GM12875 (cell line): Measurements from ENCODE around the gene TMEM121B.

ENCODE experiments used
- H3K4me3 ChIP-seq: one replicate; pipeline ENCODE4 v1.5.1; 2011; ENCODE audit warnings: low read depth, low read length, control low read depth
- CTCF ChIP-seq: IDR thresholded peaks from 2 replicates; pipeline ENCODE4 v1.5.1; 2011; ENCODE audit warnings: low read depth, mild to moderate bottlenecking, control low read depth, inconsistent platforms, low read length, moderate library complexity, borderline replicate concordance; ENCODE audit not compliant: insufficient read depth

The TMEM121B gene

GRCh38 chr22:17112491-17113042 lies 8.6 kb downstream of the TMEM121B start:
- no peak for TF ChIP-seq CTCF
- no peak overlapping the region for H3K4me3 ChIP-seq

- no peak for TF ChIP-seq CTCF
Observed at GRCh38 chr22:17110791-17111550, 10.2 kb downstream of the TMEM121B start.

GRCh38 chr22:17109976-17110375 lies 11.2 kb downstream of the TMEM121B start:
- no peak for TF ChIP-seq CTCF
- H3K4me3 ChIP-seq, result no peak overlapping the region

More at GRCh38 chr22:17110791-17111550, 10.2 kb downstream of the TMEM121B start:
- H3K4me3 ChIP-seq, result no peak overlapping the region

- TF ChIP-seq CTCF, result no peak
- no peak overlapping the region for H3K4me3 ChIP-seq
Observed at GRCh38 chr22:17109113-17109865, 11.9 kb downstream of the TMEM121B start.

- no peak for TF ChIP-seq CTCF
- no peak overlapping the region for H3K4me3 ChIP-seq
Observed at GRCh38 chr22:17108256-17109112, 12.7 kb downstream of the TMEM121B start.

- no peak overlapping the region for H3K4me3 ChIP-seq
- TF ChIP-seq CTCF, result no peak
Observed at GRCh38 chr22:17107547-17107810, 13.7 kb downstream of the TMEM121B start.
